Measurements from ENCODE around the gene MYL5.
A peak's percentile ranks its signal among the peaks of the same experiment; 100 is the strongest.
"Not testable (repeated sequence)": the region's sequence is repeated elsewhere in the genome, so short reads cannot be mapped to it uniquely, and the experiment has no call there.

MYL5 gene, protein sequence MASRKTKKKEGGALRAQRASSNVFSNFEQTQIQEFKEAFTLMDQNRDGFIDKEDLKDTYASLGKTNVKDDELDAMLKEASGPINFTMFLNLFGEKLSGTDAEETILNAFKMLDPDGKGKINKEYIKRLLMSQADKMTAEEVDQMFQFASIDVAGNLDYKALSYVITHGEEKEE

DNA sequence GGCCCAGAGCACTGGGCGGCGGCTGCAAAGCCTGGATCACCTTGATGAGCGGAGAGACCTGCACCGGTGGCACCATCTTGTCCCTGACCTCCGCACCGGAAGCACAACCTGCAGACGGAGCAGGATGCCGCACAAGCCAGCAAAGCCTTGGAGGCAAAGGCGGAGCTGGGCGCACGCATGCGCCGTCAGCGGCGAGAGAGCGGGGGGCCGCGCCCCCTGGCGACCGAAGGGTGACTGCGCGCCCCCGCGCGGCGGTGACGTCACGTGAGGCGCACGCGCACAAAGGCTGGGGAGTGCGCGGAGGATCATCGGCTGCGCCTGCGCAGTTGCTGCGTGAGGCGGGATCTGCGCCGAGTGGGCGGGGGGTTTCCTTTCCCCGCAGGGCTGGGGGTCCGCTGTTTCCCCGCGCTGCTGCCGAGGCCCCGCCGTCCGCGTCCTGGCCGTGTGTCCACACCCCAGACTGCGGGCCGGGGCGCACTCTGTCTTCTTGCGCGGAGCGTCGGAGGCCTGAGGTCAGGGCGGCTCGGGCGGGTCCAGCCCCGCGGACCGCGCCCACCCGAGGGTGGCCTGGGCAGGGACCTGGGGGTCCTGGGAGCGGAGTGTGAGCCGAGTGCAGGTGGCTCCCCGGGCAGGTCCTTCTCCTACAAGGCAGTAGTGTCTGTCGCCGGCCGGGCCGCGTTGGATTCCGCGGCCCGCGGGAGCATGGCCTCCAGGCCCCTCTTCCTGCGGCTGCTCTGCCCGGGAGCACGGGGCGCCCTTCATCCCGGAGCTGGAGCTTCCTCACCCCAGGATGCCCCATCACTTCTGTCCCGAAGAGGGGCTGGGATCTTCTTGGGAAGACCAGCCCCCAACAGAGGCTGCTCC is at the start of gene MYL5, which contains the start of gene ATP5ME:
Gene MYL5 (plus strand): TSS at position 371 of the 864 bp plus-strand sequence. CDS start 3,485 bp downstream, outside the sequence.
Gene ATP5ME (minus strand): TSS at position 105 of the 864 bp plus-strand sequence. CDS start 29 bp downstream, at position 76.
- peak; percentile 84 for DNase-seq

DNA sequence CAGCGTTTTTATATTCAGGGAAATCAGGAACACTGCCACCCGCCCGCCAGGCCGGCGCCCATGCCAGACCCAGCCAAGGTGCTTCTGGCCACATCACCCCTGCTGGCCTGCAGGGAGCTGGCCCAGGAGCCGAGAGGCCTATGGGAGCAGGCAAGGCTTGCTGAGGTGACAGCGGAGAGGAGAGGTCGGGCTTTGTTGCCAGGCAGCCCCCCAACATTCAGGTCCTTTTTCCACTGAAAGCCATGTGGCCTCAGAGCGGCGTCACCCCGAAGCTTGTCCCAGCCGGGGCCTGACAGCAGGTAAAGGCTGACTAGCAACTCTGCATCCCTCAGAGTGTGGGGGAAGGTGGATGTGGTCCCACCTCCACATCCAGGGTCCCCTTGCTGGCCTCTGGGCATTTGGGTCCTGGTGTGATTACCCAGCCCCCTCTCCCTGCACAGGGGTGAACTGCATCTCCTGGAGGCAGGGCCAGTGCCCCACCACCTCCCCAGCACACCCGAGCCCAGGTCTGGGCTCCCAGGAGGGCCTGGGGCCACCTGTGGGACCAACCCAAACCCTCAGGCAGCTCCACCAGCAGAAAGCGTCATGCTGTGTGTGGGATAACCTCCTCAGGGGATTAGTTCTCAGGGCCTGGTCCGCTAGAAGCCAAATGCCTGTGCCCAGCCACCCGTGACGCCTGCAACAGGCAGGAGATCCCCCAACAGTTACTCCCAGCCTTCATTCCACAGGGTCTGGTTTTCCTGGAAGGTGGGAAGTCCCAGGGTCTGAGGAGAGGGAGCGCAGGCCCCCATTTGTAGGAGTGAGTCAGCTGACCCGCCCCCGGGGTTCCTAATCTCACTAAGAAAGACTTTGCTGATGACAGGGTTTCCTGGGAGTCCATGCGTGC is 49.4 kb upstream of the MYL5 start, which contains the start of gene PDE6B:
Gene PDE6B (plus strand): TSS at position 869 of the 886 bp plus-strand sequence. CDS start 54 bp downstream, outside the sequence.
- no peak for DNase-seq

DNA sequence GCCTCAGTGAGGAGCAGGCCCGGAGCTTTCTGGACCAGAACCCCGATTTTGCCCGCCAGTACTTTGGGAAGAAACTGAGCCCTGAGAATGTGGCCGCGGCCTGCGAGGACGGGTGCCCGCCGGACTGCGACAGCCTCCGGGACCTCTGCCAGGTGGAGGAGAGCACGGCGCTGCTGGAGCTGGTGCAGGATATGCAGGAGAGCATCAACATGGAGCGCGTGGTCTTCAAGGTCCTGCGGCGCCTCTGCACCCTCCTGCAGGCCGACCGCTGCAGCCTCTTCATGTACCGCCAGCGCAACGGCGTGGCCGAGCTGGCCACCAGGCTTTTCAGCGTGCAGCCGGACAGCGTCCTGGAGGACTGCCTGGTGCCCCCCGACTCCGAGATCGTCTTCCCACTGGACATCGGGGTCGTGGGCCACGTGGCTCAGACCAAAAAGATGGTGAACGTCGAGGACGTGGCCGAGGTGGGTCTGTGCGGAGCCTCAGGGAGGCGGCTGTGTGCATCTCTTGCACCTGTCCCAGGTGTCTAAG is 48.6 kb upstream of the MYL5 start:
- no peak for DNase-seq

DNA sequence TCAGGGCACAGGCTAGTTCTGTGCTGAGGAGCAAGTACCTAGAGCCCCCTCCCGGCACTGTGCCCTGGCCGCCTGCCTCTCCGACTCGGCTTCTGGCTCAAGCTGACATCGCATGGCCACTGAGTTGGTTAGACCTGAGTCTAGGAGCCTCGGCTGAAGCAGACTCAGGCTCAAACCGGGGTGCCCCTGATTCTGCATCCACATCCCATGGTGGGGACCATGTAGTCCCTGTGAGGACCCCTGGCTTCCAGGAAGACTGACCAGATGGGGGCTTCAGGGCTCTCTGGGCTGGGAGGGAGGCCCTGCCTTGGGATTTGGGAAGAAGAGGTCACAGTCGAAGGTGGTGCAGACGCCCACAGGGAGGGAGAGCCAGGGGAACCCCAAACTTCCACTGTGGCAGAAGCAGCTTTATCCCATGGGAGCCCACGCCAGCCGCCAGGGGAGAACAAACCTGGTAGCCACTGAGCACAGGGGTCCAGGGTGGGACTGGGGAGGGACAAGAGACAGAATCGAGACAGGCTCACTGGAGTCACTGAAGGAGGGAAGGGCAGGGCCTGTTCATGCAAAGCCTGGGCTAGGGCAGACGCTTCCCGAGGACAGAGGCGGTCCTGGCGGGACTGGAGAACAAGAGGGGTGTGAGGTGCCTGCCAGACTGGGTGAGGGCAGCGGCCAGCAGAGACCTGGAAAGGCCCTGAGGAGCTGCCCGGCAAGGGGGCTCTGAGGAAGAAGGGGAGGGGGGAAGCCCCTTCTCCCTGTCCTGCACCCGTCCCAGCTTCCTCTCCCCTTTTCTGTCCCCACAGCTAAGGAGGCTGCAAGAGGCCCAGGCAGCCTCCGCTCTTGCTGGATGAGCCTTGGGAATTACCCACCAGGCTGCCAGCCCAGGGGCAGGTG is 47.9 kb upstream of the MYL5 start:
- no peak for DNase-seq

DNA sequence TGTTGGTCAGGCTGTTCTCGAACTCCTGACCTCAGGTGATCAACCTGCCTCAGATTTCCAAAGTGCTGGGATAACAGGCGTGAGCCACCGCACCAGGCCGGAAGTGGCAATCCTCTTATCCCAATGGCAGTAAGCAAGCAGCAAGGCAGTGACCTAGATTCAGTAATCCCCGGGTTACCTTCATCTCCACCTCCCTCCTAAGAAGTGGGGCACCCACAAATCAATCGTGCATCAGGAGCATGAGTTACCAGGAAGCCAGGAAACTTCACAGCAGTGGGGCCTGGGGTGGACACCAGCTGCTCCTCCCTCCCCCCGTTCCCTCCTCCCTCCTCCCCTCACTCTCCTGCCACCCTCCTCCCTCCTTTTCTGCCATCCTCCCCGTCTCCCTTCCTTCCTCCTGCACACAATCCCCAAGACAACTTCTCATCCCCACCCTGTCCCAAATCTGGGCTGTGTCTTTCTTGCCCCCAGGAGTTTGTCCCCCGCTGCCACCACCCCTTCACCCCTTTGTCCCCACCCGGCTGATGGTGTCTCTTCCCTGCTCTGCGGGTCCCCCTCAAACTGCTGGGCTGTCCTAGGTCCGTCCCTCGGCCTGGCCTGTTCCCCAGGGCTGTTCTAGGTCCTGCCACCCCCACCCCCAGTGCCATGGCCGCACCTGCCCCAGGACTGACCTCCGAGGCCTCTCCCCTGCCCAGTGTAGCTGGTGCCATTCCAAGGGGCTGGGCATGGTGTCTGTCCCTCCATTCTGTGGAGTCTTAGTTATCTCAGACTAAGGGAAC is 46.8 kb upstream of the MYL5 start:
- DNase-seq: no peak

DNA sequence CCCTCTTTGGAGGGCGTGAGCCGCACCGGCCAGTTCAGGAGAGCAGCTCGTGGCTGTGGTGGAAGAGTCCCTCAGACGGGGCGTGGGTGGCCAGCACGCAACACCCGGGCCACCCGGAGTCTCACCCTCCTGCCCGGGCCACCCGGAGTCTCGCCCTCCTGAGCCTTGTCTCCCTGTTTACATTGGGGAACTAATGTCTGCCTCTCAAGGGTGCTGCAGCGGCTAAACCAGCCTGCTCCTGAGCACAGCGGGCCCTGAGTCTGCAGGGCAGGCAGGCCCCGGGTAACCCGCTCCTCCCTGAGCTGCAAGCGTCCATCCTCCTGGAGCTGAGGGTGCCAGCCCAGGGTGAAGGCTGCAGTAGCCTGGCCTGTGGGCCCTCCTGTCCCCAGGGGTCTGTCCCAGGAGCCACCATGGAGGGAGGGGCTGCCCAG is 46.0 kb upstream of the MYL5 start:
- DNase-seq: no peak

DNA sequence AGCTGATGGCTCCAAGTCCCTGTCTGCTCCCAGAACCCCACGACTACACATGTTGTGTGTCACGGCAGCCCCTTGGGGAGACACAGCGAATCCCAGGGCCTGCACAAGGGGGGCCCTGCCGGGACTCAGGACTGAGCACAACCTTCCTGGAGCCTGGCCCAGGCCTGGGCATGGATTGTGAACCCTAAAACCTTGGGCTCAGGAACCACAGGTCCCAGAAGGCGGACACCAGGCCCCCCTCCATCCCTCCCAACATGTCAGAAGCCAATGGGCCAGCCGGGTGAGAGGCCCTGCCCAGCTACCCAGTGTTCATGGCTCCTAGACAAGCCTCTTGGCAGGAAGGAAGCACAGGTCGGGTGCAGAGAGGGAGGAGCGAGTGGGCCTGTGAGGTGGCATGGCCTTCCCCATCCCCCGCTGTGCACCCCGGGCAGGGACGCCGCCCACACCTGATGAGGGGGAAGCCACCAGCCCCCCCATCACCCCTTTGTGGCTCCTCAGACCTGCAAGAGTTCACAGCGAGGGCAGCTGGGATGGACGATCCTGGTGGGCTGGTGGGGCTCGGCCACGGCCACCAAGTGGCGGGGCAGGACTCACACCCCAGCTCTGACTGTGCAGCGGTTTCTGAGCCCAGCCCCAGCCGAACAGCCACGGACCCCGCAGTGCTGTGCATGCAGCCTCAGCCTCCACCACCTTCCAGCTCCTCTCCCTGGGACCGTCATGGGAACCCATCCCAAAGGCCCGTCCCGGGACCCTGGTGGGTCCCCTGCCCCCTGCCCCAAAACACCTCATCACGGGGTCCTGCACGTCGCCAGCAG is 45.3 kb upstream of the MYL5 start:
- DNase-seq: no peak

DNA sequence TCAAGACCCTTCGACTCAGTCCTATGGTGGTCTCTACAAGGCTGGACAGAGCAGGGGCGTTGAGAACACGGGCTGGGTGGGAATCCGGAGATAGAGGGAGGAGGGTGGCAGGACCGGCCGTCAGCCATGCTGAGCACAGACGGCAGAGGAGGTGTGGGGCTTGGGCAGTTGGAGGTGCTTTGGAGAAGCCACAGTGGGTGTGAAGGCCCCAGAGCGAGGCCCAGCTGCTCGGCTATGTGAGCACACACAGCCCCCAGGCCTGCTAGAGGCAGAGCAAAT is 44.8 kb upstream of the MYL5 start:
- DNase-seq: no peak

DNA sequence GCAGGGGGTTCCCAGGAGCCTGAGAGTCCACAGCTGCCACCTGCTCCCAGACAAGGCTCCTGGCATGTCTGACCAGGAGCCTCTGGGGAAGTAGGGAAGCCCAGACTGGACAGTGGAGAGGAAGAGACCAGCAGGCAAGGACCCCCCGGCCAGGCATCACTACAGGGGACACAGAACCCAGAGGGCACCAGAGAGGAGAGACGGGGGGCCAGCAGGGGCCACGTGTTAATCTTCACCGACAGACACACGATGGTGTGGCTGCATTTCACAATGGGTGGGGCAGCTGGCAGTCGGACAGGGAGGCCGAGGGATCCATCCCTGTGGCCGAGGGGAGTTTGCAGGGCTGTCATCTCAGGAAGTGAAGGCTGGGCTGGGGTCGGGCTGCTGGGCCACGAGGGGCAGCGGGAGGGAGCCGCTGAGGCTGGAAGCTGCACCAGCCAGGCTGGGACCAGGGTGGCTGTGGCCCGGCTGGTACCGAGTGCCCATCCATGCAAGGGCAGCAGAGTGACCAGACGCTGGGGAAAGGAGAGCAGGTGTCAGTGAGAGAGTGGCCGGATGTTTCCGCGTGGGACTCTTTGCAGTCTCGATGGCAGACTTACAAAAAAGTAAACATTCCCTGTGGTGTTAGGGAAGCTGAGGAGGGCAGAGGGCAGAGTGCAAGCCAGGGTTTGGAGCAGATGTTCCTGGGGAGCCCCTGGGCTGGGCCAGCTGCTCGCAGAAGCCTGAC is 44.3 kb upstream of the MYL5 start:
- DNase-seq: no peak

DNA sequence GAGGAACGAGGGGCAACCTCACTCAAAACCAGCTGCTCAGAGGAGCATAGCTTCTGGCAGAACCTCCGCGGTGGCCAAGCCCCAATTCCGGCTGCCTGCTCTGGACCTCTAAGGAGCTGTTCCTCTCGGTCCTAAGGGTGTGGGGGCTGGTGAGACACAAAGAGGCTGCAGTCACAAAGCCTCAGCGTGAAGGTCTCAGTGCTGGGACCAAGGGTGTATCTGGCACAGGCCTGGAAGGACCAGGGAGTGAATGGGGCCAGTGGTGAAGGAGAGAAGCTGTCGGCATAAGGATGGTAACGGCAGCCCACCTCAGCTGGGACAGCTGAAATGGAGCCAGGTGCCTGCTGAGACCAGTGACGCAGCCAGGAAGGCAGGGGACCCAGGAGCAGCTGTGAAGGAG is 43.7 kb upstream of the MYL5 start:
- no peak for DNase-seq

DNA sequence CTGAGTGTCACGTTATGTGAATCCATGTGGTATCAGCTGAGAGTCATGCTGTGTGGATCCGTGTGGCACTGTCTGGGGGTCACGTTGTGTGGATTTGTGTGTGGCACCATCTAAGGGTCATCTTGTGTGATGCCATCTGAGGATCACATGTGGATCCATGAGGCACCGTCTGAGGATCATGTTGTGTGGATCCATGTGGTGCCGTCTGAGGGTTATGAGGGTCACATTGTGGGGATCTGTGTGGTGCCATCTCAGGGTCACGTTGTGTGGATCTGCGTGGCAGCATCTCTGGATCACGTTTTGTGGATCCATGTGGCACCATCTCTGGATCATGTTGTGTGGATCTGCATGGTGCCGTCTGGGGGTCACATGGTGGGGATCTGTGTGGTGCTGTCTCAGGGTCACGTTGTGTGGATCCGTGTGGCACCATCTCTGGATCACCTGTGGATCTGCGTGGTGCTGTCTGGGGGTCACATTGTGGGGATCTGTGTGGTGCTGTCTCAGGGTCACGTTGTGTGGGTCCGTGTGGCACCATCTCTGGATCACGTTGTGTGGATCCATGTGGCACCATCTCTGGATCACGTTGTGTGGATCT is 42.0 kb upstream of the MYL5 start:
- DNase-seq: no peak

DNA sequence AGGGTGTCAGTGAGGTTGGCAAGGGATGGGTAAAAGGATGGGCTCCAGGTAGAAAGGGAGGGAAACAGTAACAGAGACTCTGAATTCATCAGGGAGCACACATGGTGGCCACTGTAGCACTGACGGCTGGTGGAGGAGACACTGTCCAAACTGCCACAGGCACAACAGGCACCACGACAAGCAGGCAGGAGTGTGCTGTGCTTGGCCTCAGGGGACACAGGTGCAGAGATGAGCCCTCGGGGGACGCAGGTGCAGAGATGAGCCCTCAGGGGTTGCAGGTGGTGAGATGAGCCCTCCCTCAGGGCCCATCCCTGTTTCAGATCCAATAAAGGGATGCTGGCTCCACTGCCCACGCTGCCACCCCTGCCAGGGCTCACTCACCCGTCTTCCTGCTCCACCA is 41.4 kb upstream of the MYL5 start:
- no peak for DNase-seq

DNA sequence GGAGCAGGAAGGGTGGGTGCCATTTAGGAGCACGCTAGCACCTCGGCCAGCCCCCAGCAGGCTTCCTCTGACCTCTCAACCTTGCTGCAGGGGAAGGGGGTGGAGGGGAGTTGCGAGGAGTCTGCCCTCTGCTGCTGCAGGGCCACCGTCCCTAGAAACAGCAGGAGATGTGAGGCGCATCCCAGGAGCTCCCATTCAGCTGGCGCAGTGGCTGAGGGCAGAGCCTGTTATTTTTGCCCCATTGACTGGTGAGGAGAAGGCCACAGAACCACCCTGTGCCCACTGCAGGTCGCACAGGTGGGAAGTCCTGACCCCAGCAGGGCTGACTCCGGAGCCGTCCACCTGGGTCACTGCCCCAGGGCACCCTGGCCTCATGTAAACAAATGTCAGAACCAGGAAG is 40.9 kb upstream of the MYL5 start:
- DNase-seq: no peak

DNA sequence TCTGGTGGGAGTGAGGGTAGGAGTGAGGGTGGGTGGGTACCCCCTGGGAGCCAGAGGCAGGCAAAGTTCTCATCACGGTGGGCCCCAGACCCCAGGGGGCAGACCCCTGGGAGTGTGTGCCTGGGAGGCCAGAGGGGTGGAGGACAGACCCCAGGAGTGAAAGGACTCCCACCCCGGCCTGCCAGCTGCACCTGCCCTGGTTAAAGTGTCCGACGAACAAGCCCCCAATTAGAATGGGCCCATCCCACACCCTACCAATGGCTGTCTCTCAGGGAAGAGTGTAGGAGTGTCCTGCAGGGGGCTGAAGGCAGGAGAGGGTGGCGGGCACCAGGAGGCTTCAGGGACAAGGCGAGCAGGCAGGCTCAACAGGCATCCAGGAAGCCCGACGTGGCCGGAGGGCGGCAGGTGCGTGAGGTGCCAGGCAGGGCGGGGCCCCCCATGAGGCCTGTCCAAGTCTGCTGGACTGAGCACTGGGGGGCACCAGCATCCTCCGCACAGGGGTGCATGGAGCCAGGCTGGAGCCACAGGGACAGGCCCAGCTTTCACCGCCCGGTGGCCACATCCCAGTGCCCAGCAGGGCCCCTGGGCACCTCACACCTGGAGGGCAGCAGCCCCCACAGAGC is 40.3 kb upstream of the MYL5 start:
- no peak for DNase-seq

DNA sequence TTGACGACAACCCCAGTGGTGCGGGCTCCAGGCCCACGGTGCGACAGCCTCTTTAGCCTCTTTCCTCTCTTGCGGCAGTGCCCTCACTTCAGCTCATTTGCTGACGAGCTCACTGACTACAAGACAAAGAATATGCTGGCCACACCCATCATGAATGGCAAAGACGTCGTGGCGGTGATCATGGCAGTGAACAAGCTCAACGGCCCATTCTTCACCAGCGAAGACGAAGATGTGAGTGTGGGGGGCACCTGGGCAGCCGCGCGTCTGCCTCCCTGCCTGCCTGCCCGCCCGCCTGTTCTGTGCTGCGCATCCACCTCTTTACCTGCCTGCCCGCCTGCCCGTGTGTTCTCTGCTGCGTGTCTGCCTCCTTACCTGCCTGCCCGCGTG is 39.8 kb upstream of the MYL5 start:
- no peak for DNase-seq

DNA sequence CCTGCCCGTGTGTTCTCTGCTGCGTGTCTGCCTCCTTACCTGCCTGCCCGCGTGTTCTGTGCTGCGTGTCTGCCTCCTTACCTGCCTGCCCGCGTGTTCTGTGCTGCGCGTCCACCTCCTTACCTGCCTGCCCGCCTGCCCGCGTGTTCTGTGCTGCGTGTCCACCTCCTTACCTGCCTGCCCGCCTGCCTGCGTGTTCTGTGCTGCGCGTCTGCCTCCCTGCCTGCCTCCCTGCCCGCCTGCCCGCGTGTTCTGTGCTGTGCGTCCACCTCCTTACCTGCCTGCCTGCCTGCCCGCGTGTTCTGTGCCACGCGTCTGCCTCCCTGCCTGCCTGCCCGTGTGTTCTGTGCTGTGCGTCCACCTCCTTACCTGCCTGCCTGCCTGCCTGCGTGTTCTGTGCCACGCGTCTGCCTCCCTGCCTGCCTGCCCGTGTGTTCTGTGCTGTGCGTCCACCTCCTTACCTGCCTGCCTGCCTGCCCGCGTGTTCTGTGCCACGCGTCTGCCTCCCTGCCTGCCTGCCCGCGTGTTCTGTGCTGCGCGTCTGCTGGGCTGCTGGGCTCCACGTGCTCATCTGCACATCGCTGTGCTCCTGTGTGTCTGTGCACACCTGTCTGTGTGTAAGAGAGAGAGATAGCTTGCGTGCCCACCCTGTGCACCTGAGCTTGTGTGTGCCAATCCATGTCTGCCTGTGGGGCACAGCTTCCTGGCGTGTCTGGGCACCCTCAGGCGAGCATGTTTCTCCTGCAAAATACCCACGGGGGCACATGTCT is 39.1 kb upstream of the MYL5 start:
- DNase-seq: not testable (repeated sequence)

DNA sequence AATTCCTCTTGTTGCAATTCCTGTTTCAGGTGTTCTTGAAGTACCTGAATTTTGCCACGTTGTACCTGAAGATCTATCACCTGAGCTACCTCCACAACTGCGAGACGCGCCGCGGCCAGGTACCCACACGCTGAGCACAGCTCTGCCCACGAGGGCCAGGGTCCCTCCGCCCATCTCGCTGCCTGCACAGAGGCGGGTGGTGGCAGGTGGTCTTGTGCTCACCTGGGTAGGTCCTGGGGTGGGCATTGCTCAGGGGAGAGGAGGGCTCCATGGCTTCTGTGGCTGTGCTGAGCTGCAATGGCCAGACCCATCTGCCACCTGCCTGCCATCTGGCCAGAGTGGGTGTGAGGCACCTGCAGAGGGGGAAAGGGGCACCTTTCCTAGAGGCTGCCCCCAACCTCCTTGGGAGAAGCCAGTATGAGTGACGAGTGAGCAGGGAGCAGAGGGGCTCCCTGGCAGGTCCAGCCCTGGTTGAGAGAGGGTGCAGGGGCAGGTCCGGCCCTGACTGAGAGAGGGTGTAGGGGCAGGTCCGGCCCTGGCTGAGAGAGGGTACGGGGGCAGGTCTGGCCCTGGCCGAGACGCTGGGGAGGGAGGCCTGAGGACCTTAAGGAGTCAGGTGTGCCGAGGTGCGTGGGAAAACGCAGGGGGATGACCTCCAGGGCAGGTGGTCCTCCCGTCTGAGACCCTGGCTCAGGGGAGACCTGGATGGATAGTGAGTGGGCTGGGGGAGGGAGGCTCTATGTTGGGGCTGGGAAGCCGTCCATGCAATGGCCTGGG is 38.3 kb upstream of the MYL5 start:
- no peak for DNase-seq

All from NCI-H1436 treated with DMSO at 0.1 percent for 48 hours (cell line).